Activated T-cell treated with anti-CD3 and anti-CD28 coated beads, Interleukin-2, amount 50 U/mL, for 4 hours (primary cell): ENCODE measurements around the gene MYO5B. TPM values are rescaled to one million over a fixed set of nuclear protein-coding genes. Genes with fewer than 3 reads are reported as not detected.

ENCODE experiments used
- ATAC-seq, 2 donors: fragments of 200-7000 bp; cut with Tn5 transposase; one replicate each; pipeline ENCODE4 v1.10.0; 2021
- DNase-seq: peaks from one replicate; pipeline ENCODE4 v3.0.0-alpha.2; 2020
- H3K27me3 Mint-ChIP-seq: one replicate; pipeline ENCODE4 v1.8.0; 2021; ENCODE audit warnings: low read depth, mixed read lengths
- H3K36me3 Mint-ChIP-seq: one replicate; pipeline ENCODE4 v1.8.0; 2022; ENCODE audit warnings: mixed read lengths; ENCODE audit not compliant: insufficient read depth
- H3K4me1 Mint-ChIP-seq: one replicate; pipeline ENCODE4 v1.8.0; 2021; ENCODE audit warnings: low read depth, mixed read lengths
- H3K4me3 Mint-ChIP-seq: one replicate; pipeline ENCODE4 v1.8.0; 2021; ENCODE audit warnings: mild to moderate bottlenecking, moderate library complexity, mixed read lengths
- H3K9me3 Mint-ChIP-seq: one replicate; pipeline ENCODE4 v1.8.0; 2021; ENCODE audit warnings: mixed read lengths
- total RNA-seq, 3 donors: library from RNA; stranded (reverse); gene quantifications; one replicate each; pipeline ENCODE4 v1.2.1, GENCODE V29; 2021

The MYO5B gene
- total RNA-seq, 3 donors from 2014 or later: 0.13 to 0.14 (median 0.13) TPM

GRCh38 chr18:50002781-50003180 lies 192.2 kb downstream of the MYO5B start:
- Mint-ChIP-seq H3K4me3 (no peak overlapping the region), H3K9me3 (no peaks in the 10 kb centered on the region), H3K36me3 (no peaks in the 10 kb centered on the region), H3K4me1 (no peaks in the 10 kb centered on the region), H3K27me3 (peaks cover 7% of the 10 kb centered on the region)
- ATAC-seq (no peak), DNase-seq (no peak)

GRCh38 chr18:50000227-50000626 lies 194.7 kb downstream of the MYO5B start:
- H3K36me3 Mint-ChIP-seq: no peaks in the 10 kb centered on the region
- no peaks in the 10 kb centered on the region for H3K9me3 Mint-ChIP-seq
- ATAC-seq (no peak), DNase-seq (no peak)
- H3K27me3 Mint-ChIP-seq: peaks cover 7% of the 10 kb centered on the region
- H3K4me3 Mint-ChIP-seq: no peak overlapping the region
- H3K4me1 Mint-ChIP-seq: no peaks in the 10 kb centered on the region

GRCh38 chr18:49999128-49999527 lies 195.8 kb downstream of the MYO5B start:
- Mint-ChIP-seq H3K4me1 (no peaks in the 10 kb centered on the region), H3K4me3 (no peak overlapping the region), H3K36me3 (no peaks in the 10 kb centered on the region), H3K9me3 (no peaks in the 10 kb centered on the region), H3K27me3 (peaks cover 7% of the 10 kb centered on the region)
- no peak for DNase-seq
- no peak for ATAC-seq

GRCh38 chr18:49997558-49997957 lies 197.4 kb downstream of the MYO5B start:
- no peaks in the 10 kb centered on the region for H3K4me1 Mint-ChIP-seq
- H3K27me3 Mint-ChIP-seq: no peaks in the 10 kb centered on the region
- H3K36me3 Mint-ChIP-seq: no peaks in the 10 kb centered on the region
- no peaks in the 10 kb centered on the region for H3K9me3 Mint-ChIP-seq
- no peak overlapping the region for H3K4me3 Mint-ChIP-seq
- DNase-seq (no peak), ATAC-seq (no peak)

GRCh38 chr18:49994410-49994809 lies 200.5 kb downstream of the MYO5B start:
- no peak for DNase-seq
- no peaks in the 10 kb centered on the region for H3K36me3 Mint-ChIP-seq
- no peaks in the 10 kb centered on the region for H3K4me1 Mint-ChIP-seq
- ATAC-seq: no peak
- H3K27me3 Mint-ChIP-seq: peaks cover 5% of the 10 kb centered on the region
- H3K4me3 Mint-ChIP-seq: no peak overlapping the region
- H3K9me3 Mint-ChIP-seq: no peaks in the 10 kb centered on the region

GRCh38 chr18:49993299-49993698 lies 201.6 kb downstream of the MYO5B start:
- ATAC-seq (no peak), DNase-seq (no peak)
- no peak overlapping the region for H3K4me3 Mint-ChIP-seq
- H3K9me3 Mint-ChIP-seq: no peaks in the 10 kb centered on the region
- peaks cover 5% of the 10 kb centered on the region for H3K27me3 Mint-ChIP-seq
- H3K36me3 Mint-ChIP-seq: no peaks in the 10 kb centered on the region
- H3K4me1 Mint-ChIP-seq: no peaks in the 10 kb centered on the region

DNA sequence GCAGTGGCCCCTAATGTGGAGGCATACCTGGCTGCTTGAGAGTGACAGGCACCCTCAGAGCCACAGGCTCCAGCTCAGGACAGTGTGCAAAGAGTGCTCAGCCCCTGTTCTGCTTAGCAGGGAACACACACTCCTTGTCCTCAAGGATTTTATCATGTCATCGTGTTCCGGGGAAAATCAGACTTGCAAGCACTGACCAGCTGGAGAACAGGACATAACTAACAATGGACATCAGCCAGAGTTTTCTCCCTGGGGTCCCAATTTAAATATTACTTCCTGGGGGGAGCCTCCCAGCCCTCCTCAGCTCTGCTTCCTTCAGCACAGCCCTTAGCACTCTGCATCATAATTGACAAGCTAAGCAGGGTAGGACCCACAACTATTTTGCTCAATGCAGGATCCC lies 206.2 kb downstream of the MYO5B start:
- Mint-ChIP-seq H3K4me3 (no peak overlapping the region), H3K27me3 (peaks cover 5% of the 10 kb centered on the region), H3K36me3 (no peaks in the 10 kb centered on the region), H3K4me1 (no peaks in the 10 kb centered on the region), H3K9me3 (no peaks in the 10 kb centered on the region)
- DNase-seq: no peak
- ATAC-seq: no peak

- Mint-ChIP-seq H3K9me3 (no peaks in the 10 kb centered on the region), H3K36me3 (no peaks in the 10 kb centered on the region), H3K4me3 (no peak overlapping the region), H3K4me1 (no peaks in the 10 kb centered on the region), H3K27me3 (peaks cover 5% of the 10 kb centered on the region)
- no peak for ATAC-seq
- DNase-seq: no peak
These were observed 206.8 kb downstream of the MYO5B start for GRCh38 chr18:49988101-49988500.

- H3K27me3 Mint-ChIP-seq: no peaks in the 10 kb centered on the region
- no peak for ATAC-seq
- DNase-seq: no peak
- H3K9me3 Mint-ChIP-seq: no peaks in the 10 kb centered on the region
- no peaks in the 10 kb centered on the region for H3K4me1 Mint-ChIP-seq
- no peaks in the 10 kb centered on the region for H3K36me3 Mint-ChIP-seq
- no peak overlapping the region for H3K4me3 Mint-ChIP-seq
These were observed 209.7 kb downstream of the MYO5B start for GRCh38 chr18:49985236-49985635.

DNA sequence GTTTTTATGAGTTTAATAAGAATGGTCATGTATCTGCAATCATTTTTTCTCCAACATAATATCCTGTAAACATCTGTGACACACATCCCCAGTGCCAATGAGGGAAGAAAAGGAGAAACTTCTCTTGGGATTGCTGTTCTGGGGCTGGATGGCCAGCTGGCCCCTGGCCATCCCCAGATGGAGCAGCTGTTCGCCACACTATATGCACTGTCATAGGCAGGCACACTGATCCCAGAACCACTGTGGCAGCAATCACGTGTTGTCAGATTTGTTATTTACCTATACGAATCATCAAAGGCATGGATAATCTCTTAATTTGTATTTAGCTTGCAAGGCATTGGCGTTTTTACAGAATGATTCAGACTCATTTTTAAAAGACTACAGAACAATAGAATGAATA lies 214.1 kb downstream of the MYO5B start:
- no peaks in the 10 kb centered on the region for H3K9me3 Mint-ChIP-seq
- no peak overlapping the region for H3K4me3 Mint-ChIP-seq
- H3K4me1 Mint-ChIP-seq: no peaks in the 10 kb centered on the region
- DNase-seq: no peak
- H3K27me3 Mint-ChIP-seq: no peaks in the 10 kb centered on the region
- H3K36me3 Mint-ChIP-seq: no peaks in the 10 kb centered on the region
- ATAC-seq: no peak

- DNase-seq (no peak), ATAC-seq (no peak)
- Mint-ChIP-seq H3K9me3 (no peaks in the 10 kb centered on the region), H3K4me3 (no peak overlapping the region), H3K27me3 (no peaks in the 10 kb centered on the region), H3K36me3 (no peaks in the 10 kb centered on the region), H3K4me1 (no peaks in the 10 kb centered on the region)
These were observed 218.0 kb downstream of the MYO5B start for GRCh38 chr18:49976795-49977560.

DNA sequence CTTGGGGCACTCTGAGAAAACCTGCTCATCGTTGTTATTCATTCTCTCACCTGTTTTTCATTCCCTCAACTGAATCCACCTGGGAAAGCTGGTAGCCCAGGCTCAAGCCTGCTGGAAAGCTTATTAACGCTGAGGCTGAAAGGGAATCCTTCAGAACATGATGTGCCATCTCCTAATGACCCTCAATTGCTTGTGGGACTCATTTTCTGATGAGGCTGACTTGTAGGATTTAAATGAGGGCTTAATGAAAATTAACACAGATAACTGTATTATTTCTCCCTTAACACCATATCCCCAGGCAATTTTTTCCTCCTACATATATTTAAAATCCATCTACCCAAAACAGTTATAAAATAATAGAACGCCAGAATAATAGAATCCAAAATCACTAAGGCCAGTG lies 218.9 kb downstream of the MYO5B start:
- no peak for ATAC-seq
- no peaks in the 10 kb centered on the region for H3K4me1 Mint-ChIP-seq
- no peak overlapping the region for H3K4me3 Mint-ChIP-seq
- H3K36me3 Mint-ChIP-seq: no peaks in the 10 kb centered on the region
- H3K27me3 Mint-ChIP-seq: no peaks in the 10 kb centered on the region
- no peaks in the 10 kb centered on the region for H3K9me3 Mint-ChIP-seq
- no peak for DNase-seq

GRCh38 chr18:49974079-49974478 lies 220.9 kb downstream of the MYO5B start:
- Mint-ChIP-seq H3K4me3 (no peak overlapping the region), H3K9me3 (no peaks in the 10 kb centered on the region), H3K36me3 (no peaks in the 10 kb centered on the region), H3K27me3 (no peaks in the 10 kb centered on the region), H3K4me1 (no peaks in the 10 kb centered on the region)
- no peak for ATAC-seq
- DNase-seq: no peak

GRCh38 chr18:49973592-49973991 lies 221.4 kb downstream of the MYO5B start:
- no peaks in the 10 kb centered on the region for H3K4me1 Mint-ChIP-seq
- H3K4me3 Mint-ChIP-seq: no peak overlapping the region
- no peaks in the 10 kb centered on the region for H3K36me3 Mint-ChIP-seq
- ATAC-seq (no peak), DNase-seq (no peak)
- no peaks in the 10 kb centered on the region for H3K27me3 Mint-ChIP-seq
- H3K9me3 Mint-ChIP-seq: no peaks in the 10 kb centered on the region

DNA sequence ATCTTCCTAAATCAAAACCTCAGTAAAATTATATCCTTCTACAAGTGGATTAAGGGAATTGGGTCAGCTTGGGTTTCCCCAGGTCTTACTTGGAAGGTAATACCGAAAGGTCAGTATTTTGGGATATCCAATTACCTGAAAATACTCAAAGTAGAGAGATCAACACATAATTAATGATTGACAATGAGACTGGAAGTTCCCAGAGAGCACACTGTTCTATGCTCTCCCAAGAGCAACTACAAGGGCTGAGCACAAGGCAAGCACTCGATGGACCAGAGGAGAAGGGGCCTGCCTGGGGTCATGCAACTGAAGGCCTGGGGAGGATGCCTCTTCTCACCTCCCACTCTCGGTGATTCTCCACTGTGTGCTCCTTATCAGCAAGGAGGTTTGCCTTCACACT lies 222.4 kb downstream of the MYO5B start:
- H3K36me3 Mint-ChIP-seq: no peaks in the 10 kb centered on the region
- H3K27me3 Mint-ChIP-seq: no peaks in the 10 kb centered on the region
- DNase-seq (no peak), ATAC-seq (no peak)
- H3K4me1 Mint-ChIP-seq: no peaks in the 10 kb centered on the region
- no peaks in the 10 kb centered on the region for H3K9me3 Mint-ChIP-seq
- no peak overlapping the region for H3K4me3 Mint-ChIP-seq
